NCI-H146 treated with DMSO at 0.1 percent for 48 hours (cell line): Measurements from ENCODE around the gene EIF2D.
A peak's percentile ranks its signal among the peaks of the same experiment; 100 is the strongest.
"Not testable (repeated sequence)": the region's sequence is repeated elsewhere in the genome, so short reads cannot be mapped to it uniquely, and the experiment has no call there.

ENCODE experiments used
- DNase-seq: peaks from one replicate; lab custom pipeline; 2025; ENCODE audit not compliant: unreplicated experiment; lab: John Stamatoyannopoulos, UW

EIF2D gene

DNA sequence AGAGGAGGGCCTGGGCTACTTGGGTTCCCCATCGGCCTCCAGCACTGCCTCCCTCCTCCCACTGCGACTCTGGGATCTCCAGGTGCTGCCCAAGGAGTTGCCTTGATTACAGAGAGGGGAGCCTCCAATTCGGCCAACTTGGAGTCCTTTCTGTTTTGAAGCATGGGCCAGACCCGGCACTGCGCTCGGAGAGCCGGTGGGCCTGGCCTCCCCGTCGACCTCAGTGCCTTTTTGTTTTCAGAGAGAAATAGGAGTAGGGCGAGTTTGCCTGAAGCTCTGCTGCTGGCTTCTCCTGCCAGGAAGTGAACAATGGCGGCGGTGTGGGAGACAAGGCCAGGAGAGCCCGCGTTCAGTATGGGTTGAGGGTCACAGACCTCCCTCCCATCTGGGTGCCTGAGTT lies 24.4 kb downstream of the EIF2D start:
- no peak for DNase-seq

DNA sequence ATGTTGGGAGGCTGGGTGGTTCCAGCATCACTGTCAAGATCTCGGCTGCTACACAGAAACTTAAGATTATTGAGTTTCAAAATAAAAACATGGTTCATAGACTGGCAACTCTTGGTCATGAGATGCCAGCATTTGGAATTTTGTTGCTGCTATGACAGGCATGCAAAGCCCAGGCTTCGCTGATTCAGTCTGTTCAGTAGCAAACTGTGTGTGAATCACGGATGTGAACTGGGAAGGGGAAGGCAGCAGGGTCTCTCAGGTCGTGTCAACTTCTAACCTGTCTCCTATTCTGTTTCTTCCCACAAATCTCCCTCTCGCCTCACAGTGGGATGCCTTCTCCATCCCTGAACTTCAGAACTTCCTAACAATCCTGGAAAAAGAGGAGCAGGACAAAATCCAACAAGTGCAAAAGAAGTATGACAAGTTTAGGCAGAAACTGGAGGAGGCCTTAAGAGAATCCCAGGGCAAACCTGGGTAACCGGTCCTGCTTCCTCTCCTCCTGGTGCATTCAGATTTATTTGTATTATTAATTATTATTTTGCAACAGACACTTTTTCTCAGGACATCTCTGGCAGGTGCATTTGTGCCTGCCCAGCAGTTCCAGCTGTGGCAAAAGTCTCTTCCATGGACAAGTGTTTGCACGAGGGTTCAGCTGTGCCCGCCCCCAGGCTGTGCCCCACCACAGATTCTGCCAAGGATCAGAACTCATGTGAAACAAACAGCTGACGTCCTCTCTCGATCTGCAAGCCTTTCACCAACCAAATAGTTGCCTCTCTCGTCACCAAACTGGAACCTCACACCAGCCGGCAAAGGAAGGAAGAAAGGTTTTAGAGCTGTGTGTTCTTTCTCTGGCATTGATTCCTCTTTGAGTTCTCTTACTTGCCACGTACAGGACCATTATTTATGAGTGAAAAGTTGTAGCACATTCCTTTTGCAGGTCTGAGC lies 25.5 kb downstream of the EIF2D start:
- DNase-seq, result no peak

DNA sequence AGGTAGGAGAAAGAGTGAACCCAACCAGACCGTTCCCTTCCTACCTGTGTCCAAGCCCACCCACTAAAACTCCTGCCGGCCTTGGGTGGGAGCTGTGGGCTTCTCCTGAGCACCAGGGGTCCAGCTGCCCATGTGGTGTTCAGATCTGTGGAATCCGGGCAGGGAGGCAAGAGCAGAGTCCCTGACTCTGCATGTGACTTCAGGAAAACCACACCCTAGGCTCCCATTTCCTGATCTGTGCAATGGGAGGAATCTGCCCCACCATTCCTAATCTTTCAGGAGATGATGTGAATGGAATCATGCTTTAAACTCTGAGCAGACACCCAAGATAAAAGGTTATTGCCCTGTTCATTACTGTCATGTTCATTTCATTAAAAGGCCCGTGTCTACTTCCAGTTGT lies 27.6 kb downstream of the EIF2D start:
- DNase-seq, result no peak

DNA sequence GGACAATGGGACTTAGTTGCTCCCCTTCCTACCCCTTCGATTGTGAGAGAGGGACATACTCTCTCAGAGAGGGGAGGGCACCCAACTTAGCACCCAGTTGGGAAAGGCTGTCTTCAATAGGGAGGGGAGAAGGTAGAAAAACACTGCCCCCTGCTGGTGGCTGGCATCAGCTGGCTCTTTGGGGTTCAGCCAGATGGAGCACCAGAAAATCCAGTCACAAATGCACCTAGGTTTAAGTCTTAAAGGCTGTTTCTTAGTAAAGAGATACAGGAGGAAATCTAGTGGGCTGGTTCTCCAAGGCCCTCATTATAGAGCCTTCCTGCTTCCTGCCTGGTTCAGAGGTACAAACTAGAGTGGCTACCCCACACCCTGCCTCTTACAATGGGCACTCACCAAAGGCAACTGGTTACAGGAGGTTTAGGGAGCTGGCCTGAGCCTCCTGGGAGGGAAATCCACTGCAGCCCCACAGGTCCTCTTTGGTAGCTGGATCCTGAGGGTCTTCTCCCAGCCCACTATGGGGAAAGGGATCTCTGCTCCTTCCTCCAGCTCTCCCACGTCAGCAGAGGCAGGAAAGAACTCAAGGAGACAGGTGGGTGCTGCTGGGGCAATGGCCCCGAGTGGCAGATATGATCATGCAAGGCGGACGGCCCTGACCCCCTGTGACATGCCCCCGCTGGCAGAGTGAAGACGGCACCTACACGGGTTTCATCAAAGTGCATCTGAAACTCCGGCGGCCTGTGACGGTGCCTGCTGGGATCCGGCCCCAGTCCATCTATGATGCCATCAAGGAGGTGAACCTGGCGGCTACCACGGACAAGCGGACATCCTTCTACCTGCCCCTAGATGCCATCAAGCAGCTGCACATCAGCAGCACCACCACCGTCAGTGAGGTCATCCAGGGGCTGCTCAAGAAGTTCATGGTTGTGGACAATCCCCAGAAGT lies 28.3 kb downstream of the EIF2D start:
- DNase-seq, result peak; percentile 51

DNA sequence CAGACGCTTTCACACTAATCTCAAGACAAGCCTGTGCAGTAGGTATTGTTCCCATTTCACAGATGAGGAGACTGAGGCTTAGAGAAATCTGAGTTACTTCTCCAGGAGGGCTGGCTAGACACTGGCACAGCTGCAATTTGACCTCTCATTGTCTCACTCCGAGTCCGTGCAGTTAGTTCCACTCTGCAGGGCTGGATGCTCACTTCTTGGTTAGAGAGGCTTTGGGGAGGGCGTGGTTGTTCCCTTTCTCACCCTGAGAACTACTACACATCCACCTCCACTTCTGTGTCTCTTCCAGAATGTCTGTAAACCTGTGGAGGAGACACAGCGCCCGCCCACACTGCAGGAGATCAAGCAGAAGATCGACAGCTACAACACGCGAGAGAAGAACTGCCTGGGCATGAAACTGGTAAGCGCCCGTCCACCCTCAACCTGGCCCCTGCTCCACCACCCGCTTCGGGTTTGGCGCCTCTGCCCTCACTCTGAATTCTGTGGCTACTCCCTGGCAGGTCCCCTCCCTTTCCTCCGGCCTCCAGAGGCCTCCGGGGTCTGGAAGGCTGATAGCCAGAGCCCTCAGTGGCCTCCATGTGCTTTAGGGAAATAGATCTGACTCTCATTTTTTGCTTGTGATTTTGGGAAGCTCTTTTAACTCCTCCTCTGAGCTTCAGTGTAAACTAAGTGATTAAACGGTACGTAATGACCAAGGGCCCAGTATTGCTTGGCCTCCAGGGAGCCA lies 29.1 kb downstream of the EIF2D start:
- DNase-seq, result no peak

DNA sequence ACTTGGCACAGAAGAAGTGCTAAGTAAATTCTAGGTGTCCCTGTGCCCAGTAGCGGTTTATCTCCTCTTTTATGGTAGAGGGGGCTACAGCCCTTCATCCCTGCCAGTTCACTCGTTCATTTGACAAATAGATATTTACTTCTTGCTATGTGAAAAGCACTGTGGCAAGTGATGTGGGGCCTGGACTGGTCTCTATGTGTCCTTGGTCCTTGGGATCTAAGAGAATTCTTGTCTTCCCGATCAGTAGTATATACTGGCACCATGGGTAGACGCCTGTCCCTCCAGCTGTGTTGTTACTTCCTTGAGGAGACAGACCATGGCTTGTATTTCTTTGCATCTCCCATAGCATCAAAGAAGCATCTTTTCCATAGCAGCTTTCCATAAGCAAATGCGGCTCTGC lies 29.7 kb downstream of the EIF2D start:
- no peak for DNase-seq

DNA sequence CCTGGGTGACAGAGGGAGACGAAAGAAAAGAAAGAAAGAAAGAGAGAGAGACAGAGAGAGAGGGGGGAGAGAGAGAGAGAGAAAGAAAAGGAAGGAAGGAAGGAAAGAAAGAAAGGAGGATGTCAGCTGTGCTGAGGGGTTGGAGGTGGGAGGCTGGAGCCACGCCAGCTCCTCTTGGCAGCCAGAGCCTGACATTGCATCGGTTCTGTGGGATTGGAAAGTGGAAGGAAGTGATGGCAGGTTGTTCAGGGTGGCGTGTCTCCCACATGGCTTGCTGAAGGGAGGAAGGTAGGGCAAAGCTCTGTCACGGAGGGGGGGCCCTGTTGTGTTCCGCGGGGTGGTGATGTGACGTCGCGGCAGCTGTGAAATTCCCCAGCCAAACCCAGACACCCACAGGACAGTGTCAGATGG lies 30.7 kb downstream of the EIF2D start:
- no peak for DNase-seq

DNA sequence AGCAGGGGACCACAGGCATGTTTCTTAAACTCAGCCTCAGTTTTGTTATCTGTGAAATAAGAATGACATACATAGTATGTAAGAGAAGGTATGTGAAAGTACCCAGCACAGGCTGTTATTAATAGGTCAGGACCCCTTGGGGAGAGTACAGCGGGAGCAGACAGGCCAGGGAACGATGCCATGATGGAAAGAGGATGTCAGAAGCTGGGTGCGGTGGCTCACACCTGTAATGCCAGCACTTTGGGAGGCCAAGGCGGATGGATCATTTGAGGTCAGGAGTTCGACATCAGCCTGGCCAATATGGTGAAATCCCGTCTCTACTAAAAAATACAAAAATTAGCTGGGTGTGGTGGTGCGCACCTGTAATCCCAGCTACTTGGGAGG lies 31.2 kb downstream of the EIF2D start:
- not testable (repeated sequence) for DNase-seq

DNA sequence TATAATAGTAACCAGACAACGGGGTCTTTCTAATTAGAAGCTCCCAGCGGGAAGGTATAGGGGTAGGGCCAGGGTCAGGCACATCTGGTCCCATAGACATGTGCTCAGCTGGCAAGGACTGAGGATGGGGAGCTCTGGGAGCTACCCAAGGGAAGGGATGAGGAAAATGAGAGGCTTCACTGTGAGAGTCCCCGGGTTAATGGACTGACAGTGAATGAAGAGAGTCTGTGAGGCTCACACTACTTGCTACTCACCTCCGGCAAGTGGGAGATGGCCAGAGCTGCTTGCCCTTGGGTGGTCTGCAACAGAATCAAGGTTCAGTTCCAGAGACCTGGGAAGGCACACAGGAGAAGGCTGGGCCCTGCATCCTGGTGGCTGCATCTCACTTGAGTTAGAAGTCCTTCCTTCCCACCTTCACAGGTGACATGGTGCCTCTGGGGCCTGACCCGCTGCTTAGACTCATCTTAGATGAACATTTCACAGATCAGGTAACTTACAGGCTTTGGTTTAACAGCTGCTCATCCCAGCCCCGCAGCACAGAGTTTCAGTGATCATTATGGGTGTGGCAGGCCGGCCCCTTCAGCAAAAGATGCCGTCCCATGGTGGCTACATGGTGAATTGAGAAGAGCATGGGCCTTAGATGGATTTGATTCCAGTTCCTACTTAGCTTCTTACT lies 31.7 kb downstream of the EIF2D start:
- no peak for DNase-seq

DNA sequence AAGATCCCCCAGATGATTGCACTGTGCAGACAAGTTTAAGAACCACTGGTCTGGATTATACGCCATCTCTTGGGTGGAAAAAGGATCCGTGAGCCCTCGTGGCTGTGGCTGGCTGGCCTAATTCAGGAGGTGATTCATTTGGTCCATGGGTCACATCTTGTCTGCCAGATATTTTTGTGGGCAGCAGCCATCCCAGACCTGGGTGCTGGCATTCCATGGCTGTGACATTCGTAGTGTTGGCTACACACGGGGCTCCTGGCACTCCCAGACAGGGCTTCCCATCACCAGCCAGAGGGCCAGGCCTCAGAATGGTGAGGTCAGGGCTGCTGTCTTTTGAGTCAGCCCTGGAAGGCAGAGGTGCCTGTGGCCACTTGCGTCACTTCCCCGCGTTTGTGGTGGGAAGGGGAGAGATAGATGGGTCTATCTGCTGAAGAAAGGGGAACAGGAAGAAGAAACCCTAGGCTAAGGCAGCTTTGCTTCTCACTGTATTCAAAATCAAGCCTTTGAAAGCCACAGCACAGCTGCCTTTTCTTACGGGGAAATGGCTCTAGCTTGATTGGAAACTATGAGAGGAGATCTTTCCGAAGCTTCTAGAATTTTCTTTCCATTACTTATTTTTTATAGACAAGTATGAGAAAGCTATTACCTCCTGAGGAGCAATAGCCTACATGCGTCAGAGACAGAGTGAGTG lies 32.4 kb downstream of the EIF2D start:
- no peak for DNase-seq

DNA sequence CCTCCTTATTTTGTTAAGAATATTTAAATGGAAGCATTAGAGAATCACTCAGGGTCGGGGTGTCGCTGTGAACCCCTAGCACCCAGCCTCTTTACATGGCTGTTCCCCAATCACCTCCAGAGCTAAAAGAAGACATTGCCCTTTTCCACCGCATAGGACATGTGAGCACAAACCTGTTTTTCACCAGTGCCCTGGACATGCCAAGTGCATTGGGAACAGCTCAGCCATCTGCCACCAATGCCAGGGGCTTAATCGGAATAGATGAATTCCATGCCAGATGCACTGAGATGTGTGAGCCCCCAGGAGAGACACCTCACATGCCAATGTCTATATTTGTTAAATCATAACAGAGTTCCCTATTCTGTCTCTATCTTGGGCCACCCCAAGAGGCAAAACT lies 33.3 kb downstream of the EIF2D start:
- no peak for DNase-seq

DNA sequence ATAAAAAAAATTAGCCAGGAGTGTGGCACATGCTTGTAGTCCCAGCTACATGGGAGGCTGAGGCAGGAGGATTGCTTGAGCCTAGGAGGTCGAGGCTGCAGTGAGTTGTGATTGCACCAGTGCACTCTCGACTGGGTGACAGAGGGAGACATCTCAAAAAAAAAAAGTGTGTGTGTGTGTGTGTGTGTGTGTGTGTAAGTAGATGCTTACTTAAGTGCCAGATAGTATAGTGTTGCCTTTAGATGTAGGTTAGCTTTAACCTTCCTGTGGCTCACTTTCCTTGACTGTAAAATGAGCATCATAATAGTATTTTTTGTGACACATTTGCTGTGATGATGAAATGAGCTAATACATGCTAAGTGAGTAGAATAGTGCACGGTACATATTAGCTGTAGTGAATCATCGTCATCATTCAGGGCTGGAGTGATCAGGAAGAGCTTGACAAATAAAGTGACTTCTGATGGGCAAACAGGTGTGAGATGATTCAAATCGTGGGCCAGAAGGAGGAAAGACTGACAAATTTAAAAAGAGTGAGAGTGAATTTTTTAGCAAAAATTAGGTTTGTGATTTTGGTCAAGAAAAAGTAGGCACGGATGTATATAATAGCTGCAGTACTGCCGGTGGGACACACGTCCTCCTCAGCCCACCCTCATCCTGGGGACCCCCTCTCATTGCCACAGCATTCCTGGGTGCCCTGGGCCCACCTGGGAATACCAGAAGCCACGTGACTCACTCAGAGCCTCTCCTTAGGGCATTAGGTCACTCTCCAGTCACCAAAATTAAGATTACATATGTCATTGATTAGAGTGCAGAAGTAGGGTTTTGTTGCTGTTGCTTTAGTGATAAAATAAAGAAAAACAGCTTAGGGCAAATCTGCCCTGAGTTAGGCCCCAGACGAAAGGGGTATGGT lies 33.9 kb downstream of the EIF2D start:
- DNase-seq, result no peak

DNA sequence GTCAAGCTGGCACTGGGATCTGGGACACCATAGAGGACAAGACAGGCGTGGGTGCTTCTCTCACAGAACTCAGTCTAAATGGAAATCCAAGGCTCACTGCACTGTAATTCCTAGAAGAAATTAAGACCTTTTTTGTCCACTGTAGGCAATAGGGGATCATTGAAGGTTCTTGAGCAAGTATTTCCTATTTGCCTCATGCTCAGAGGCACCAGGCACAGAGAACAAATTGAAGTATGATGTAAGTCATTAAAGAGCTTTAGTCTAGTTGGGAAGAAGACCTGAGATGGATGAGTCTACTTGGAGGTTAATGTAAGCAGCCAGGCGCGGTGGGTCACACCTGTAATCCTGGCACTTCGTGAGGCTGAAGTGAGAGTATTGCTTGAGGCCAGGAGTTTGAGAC lies 34.6 kb downstream of the EIF2D start:
- no peak for DNase-seq

DNA sequence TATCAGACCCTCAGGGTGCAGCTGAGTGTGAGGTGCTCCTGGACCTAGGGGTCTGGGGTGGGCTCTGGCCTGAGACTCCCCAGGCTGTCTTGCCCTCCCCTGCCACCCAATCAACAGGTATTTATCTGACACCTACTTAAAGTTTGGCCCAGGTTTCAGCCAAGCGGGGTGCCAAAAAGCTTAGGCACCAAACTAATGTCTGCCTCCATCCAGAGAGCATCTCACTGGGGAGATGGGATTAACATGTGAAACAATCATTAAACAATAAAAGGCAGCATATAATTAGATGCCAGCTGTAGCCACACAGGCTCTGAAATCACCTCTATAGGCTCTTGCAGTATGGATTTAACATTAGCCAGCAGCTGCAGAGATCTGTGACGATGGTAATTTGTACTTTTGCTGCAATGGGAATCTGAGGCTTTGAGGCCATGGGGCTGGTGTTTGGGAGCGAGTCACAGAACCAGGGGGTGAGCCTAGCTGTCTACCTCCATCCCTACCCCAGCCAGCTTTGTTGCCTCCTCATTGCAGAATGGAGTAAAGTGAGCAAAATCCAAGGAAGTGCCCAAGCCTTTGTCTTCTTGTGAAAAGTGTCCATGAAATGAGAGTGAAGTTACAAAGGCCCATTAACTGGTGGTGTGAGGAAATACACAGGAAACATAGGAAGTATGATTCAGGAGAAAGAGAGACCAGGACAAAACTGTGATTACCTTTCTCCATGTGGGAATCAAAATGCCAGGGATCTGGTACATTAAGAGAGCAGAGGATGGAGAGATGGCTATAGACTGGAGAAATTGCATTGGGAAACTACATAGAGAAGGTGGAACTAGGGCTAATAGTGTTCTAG lies 36.1 kb downstream of the EIF2D start:
- DNase-seq, result peak; percentile 53

DNA sequence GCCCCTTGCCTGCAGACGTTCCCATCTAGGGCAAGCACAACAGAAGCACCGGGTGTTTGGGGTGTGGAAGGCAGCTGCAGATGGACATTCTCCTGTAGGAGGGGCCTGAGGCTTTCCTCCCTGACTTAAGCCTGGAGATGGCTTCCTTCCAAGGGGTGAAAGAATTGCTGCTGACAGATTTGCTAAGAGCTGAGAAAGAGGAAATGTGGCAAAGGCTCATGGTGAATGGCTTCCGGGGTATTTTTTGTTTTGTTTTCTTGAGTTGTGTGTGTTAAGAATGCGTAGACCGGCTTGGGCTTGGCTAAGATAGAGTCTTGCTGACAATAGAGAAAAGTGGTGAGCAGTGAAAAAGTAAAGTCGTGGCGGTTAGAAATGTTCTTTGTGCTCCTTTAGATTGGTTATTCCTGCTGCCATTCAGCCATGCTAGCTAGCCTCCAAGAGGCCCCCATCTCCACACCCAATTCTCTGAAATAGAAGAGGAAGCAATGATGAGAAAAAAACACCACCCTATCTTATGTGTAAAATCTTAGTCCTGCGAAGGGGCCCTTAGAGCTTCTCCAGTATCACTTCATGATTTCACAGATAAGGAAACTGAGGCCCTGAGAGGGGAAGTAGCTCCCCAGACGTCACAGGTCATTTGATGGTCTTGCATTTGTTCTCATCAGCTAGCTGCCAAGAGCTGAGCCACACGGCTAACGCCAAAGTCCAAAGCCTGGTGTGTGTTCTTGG lies 36.9 kb downstream of the EIF2D start:
- DNase-seq, result no peak

DNA sequence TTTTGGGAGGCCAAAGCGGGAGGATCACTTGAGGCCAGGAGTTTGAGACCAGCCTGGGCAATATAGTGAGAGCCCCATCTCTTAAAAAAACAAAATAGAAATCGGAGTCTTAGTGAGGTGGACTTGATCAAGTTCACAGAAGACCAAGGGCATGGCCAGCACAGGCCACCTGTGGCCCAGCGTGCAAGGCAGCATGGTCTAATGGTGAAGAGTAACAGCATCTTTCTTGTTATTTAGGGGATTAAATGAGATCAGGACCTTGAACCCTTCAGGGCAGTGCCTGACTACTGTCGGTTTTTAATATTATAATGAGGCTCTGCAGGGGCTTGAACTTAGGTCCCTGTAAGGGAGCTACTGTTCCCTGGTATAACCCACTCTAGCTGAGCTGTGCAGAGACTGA lies 38.5 kb downstream of the EIF2D start:
- no peak for DNase-seq

DNA sequence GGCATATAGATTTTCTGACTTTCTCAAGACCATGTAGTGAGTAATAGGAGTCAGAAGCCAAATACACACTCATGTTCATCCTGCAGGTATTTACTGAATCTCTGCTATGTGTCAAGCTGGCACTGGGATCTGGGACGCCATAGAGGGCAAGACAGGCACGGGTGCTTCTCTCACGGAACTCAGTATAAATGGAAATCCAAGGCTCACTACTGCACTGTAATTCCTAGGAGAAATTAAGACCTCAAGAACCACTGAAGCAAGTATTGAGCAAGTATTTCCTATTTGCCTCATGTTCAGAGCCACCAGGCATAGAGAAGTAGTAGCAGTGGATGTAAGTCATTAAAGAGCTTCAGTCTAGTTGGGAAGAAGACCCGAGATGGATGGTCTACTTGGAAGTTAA lies 38.9 kb downstream of the EIF2D start:
- no peak for DNase-seq

DNA sequence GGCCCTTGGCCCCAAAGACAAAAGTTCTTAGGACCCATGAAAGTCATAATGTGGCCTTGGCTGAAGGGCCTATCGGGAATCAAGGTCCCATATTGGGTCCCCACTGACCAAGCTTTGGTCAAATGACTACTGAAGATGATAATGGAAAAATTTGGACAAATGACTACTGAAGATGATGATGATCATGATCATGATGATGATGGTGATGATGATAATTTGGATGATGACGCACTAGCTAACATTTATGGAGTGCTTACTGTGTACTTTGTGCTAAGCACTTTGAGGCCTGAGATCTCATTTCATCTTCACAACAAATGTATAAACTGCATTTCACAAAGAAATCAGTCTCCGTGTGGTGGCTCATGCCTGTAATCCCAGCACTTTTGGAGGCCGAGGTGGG lies 39.4 kb downstream of the EIF2D start:
- no peak for DNase-seq
